Measurements from ENCODE around the gene CAMSAP2.

GRCh38 chr1:200802865-200803512, 64.3 kb downstream of the CAMSAP2 start:
- TF ChIP-seq CTCF (IDR thresholded peaks at IDR 0.05) (peak; percentile 87 to 91 (median 90)), EP300 (IDR thresholded peaks at IDR 0.05; ENCODE audit: low read depth) (no peak)
